Type B pancreatic cell (in vitro differentiated cells): Measurements from ENCODE around the gene C12orf76. TPM values are rescaled to one million over a fixed set of nuclear protein-coding genes. Genes with fewer than 3 reads are reported as not detected.
"Not testable (repeated sequence)": the region's sequence is repeated elsewhere in the genome, so short reads cannot be mapped to it uniquely, and the experiment has no call there.

Experiments
- DNase-seq: peaks from one replicate; pipeline ENCODE4 v3.0.0; 2021; ENCODE audit warnings: mixed read lengths; ENCODE audit not compliant: unreplicated experiment; ENCODE audit errors: extremely low spot score
- H3K27ac Mint-ChIP-seq: 2 replicates; pipeline ENCODE4 v1.8.0; 2021; ENCODE audit warnings: mild to moderate bottlenecking, mixed read lengths
- H3K27me3 Mint-ChIP-seq: 2 replicates; pipeline ENCODE4 v1.8.0; 2021; ENCODE audit warnings: mixed read lengths
- H3K36me3 Mint-ChIP-seq: 2 replicates; pipeline ENCODE4 v1.8.0; 2021; ENCODE audit warnings: mixed read lengths
- H3K4me1 Mint-ChIP-seq: one replicate; pipeline ENCODE4 v1.8.0; 2021; ENCODE audit warnings: mixed read lengths; ENCODE audit not compliant: unreplicated experiment
- H3K4me3 Mint-ChIP-seq: 2 replicates; pipeline ENCODE4 v1.8.0; 2021; ENCODE audit warnings: mild to moderate bottlenecking, mixed read lengths
- H3K9me3 Mint-ChIP-seq: 2 replicates; pipeline ENCODE4 v1.8.0; 2021; ENCODE audit warnings: mixed read lengths
- total RNA-seq: library from RNA; stranded (reverse); gene quantifications from 2 replicates; pipeline ENCODE4 v1.2.1, GENCODE V29; 2021; ENCODE audit warnings: low replicate concordance
- TF ChIP-seq, protein P1 (sequence below): fragments of 200-600 bp; sonication (generic); conservative IDR thresholded peaks from 2 replicates; pipeline ENCODE4 v1.5.0; 2021; ENCODE audit warnings: antibody characterized with exemption, mild to moderate bottlenecking

C12orf76 gene
- total RNA-seq, 1 donor from 2014 or later, result 20.8 TPM

- Mint-ChIP-seq H3K27ac (no peak overlapping the region), H3K27me3 (peaks cover 7% of the 10 kb centered on the region), H3K4me1 (peaks cover 15% of the 10 kb centered on the region), H3K9me3 (no peaks in the 10 kb centered on the region), H3K4me3 (no peak overlapping the region), H3K36me3 (no peaks in the 10 kb centered on the region)
- TF ChIP-seq, protein P1, sequence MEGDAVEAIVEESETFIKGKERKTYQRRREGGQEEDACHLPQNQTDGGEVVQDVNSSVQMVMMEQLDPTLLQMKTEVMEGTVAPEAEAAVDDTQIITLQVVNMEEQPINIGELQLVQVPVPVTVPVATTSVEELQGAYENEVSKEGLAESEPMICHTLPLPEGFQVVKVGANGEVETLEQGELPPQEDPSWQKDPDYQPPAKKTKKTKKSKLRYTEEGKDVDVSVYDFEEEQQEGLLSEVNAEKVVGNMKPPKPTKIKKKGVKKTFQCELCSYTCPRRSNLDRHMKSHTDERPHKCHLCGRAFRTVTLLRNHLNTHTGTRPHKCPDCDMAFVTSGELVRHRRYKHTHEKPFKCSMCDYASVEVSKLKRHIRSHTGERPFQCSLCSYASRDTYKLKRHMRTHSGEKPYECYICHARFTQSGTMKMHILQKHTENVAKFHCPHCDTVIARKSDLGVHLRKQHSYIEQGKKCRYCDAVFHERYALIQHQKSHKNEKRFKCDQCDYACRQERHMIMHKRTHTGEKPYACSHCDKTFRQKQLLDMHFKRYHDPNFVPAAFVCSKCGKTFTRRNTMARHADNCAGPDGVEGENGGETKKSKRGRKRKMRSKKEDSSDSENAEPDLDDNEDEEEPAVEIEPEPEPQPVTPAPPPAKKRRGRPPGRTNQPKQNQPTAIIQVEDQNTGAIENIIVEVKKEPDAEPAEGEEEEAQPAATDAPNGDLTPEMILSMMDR, result no peak
- no peak for DNase-seq
These were observed 25.8 kb upstream of the C12orf76 start for GRCh38 chr12:110074089-110074488.

- no peak overlapping the region for H3K27ac Mint-ChIP-seq
- peaks cover 15% of the 10 kb centered on the region for H3K4me1 Mint-ChIP-seq
- H3K4me3 Mint-ChIP-seq, result no peak overlapping the region
- no peak for DNase-seq
- no peaks in the 10 kb centered on the region for H3K36me3 Mint-ChIP-seq
- H3K27me3 Mint-ChIP-seq, result peaks cover 9% of the 10 kb centered on the region
- no peaks in the 10 kb centered on the region for H3K9me3 Mint-ChIP-seq
- TF ChIP-seq, protein P1, result no peak
These were observed 24.9 kb upstream of the C12orf76 start for GRCh38 chr12:110073049-110073831.

DNA sequence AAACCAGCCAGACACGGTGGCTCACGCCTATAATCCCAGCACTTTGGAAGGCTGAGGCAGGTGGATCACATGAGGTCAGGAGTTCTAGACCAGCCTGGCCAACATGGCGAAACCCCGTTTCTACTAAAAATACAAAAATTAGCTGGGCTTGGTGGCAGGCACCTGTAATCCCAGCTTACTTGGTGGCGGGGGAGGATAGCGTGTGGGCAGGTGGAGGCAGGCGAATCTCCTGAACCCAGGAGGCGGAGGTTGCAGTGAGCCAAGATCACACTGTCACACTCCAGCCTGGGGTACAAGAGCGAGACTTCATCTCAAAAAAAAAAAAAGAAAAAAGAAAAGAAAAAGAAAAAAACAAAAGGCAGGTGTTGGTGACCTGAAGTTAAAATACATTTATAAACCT lies 24.3 kb upstream of the C12orf76 start:
- H3K4me3 Mint-ChIP-seq, H3K9me3 Mint-ChIP-seq, H3K36me3 Mint-ChIP-seq, H3K27ac Mint-ChIP-seq, DNase-seq: not testable (repeated sequence)
- Mint-ChIP-seq H3K4me1 (peaks cover 15% of the 10 kb centered on the region), H3K27me3 (peaks cover 13% of the 10 kb centered on the region)

DNA sequence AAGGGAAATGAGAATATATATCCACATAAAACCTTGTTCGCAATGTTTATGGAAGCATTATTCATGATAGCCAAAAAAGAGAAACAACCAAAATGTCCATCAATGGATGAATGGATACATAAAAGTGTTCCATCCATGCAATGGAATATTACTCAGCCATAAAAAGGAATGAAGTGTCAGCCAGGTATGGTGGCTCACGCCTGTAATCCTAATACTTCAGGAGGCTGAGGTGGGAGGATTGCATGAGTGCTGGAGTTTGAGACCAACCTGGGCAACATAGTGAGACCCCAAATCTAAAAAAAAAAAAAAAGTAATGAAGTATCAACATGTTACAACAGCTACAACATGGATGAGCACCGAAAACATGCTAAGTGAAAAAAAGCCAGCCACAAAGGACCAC lies 23.6 kb upstream of the C12orf76 start:
- peaks cover 15% of the 10 kb centered on the region for H3K4me1 Mint-ChIP-seq
- no peak overlapping the region for H3K4me3 Mint-ChIP-seq
- no peak overlapping the region for H3K27ac Mint-ChIP-seq
- H3K36me3 Mint-ChIP-seq, result no peaks in the 10 kb centered on the region
- DNase-seq, result no peak
- TF ChIP-seq, protein P1, result no peak
- H3K9me3 Mint-ChIP-seq, result no peaks in the 10 kb centered on the region
- peaks cover 13% of the 10 kb centered on the region for H3K27me3 Mint-ChIP-seq

- Mint-ChIP-seq H3K27me3 (peaks cover 13% of the 10 kb centered on the region), H3K4me3 (no peak overlapping the region), H3K4me1 (peaks cover 15% of the 10 kb centered on the region), H3K9me3 (no peaks in the 10 kb centered on the region), H3K36me3 (no peaks in the 10 kb centered on the region), H3K27ac (no peak overlapping the region)
- no peak for DNase-seq
- TF ChIP-seq, protein P1, result no peak
These were observed 23.2 kb upstream of the C12orf76 start for GRCh38 chr12:110071504-110071903.

GRCh38 chr12:110068654-110069053 lies 20.3 kb upstream of the C12orf76 start:
- Mint-ChIP-seq H3K9me3 (no peaks in the 10 kb centered on the region), H3K4me1 (peaks cover 7% of the 10 kb centered on the region), H3K27me3 (peaks cover 13% of the 10 kb centered on the region), H3K27ac (no peak overlapping the region), H3K4me3 (no peak overlapping the region), H3K36me3 (no peaks in the 10 kb centered on the region)
- no peak for DNase-seq
- TF ChIP-seq, protein P1, result no peak

DNA sequence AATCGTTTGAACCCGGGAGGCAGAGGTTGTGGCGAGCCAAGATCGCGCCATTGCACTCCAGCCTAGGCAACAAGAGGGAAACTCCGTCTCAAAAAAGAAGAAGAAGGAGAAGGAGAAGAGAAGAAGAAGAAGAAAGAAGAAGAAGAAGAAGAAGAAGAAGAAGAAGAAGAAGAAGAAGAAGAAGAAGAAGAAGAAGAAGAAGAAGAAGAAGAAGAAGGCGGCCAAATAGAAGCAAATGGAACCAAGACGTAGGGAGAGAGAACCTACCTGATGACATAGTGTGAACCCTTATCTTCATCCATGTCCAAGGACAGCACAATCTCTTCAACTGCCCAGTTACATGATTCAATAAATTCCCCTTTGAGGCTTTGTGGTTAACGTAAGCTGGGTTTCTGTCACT lies 19.8 kb upstream of the C12orf76 start:
- H3K27ac Mint-ChIP-seq, H3K9me3 Mint-ChIP-seq, DNase-seq, H3K4me3 Mint-ChIP-seq, H3K36me3 Mint-ChIP-seq, H3K4me1 Mint-ChIP-seq: not testable (repeated sequence)
- H3K27me3 Mint-ChIP-seq, result peaks cover 13% of the 10 kb centered on the region
